ENCODE data around the gene ATP5PB.

DNA sequence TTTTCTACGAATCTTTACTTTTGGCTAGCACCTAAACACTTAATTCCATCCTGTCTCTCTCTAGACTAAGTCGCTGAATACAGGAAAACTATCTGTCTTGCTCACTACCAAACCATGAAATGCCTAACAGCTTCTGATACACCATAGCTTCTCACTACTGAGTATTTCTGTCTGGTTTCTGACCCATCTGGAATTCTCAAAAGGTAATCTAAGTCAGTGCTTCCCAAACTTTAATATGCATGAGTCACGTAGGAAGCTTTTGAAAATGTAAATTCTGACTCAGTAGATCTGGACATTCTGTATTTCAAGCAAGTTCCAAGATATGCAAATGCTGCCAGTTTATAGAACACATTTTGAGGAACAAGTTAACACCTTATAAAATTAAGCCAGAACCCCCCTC lies 12.5 kb upstream of the ATP5PB start:
- no peak for TF ChIP-seq POLR2A (IDR thresholded peaks at IDR 0.05; ENCODE audit: low read length)
- TF ChIP-seq GATA1 (IDR thresholded peaks at IDR 0.05; ENCODE audit: low read depth, low read length) = no peak

Measured in erythroblast (primary cell).